Amniotic stem cell (primary cell): ENCODE data around the gene DPPA3.
"Not testable (repeated sequence)": the region's sequence is repeated elsewhere in the genome, so short reads cannot be mapped to it uniquely, and the experiment has no call there.

Experiments
- DNase-seq: peaks from one replicate; lab custom pipeline; 2025; lab: John Stamatoyannopoulos, UW

The DPPA3 gene

DNA sequence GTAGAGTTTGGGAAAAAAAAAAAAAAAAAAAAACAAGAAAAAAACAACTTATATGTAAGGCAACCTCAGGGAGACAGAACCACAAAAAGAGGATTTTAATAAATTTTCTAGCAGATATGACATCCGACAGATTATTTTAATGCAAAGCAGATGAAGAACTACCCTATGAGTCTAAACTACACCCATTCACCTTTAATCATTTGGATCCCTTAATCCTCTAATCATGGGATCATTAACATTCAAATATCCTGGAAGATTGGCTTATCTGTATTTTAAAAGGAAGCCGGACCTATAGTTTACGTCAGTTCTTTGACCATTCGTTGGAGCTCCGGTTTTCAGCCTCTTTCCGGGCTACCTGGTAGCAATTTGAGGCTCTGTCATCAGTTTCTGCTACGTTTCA is at the start of gene DPPA3:
Gene DPPA3, plus strand, starts transcription at position 301 of the 400 bp plus-strand sequence. CDS start 138 bp downstream, outside the sequence.
- DNase-seq: no peak

DNA sequence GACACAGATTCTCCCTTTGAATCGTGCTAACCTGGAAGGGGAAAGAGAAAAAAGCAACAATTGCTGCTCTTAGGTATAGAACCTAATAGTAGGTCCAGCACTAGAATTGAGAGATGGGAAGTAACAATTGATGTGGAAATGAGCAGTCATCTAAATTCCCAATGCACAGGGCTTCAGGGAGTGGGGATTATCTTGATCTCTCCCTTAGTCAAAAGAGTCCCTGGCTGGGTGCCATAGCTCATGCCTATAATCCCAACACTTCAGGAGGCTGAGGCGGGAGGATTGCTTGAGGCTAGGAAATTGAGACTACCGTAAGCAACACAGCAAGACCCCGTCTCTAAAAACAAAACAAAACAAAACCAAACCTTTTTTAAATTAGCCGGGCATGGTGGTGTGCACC is 49.5 kb upstream of the DPPA3 start:
- DNase-seq: no peak

DNA sequence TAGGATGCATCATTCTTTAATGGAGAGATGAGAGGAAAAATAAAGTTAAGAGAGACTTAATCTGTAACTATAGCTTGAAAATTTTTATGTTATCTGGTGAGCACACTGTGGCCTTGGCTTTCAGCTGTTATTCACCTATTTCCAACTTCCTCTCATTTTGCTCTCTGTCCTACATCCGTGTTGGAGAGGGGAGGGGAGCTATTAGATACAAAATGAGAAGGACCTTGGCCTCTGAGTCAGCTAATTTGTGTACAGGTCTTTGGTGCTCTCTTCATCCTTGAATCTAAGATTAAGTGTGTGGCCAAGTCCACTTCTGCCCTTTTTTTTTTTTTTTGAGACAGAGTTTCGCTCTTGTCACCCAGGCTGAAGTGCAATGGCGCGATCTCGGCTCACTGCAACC is 44.6 kb upstream of the DPPA3 start:
- no peak for DNase-seq

DNA sequence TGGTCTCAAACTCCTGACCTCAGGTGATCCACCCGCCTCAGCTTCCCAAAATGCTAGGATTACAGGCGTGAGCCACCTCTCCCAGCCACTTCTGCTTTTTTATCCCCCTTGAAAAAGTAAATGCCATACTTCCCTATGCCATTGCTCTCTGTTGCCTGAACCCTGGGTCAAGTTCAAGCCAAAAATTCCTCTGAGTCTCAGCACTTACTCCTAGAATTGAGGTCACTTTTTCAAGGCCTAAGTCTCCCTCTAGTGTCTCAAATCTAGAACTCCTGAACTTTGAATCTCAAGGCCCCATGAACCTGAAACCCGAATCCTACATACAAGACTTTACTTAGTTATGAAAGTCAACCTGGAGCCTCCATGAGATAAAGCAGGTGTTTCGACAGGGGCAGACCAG is 44.1 kb upstream of the DPPA3 start:
- DNase-seq: no peak

DNA sequence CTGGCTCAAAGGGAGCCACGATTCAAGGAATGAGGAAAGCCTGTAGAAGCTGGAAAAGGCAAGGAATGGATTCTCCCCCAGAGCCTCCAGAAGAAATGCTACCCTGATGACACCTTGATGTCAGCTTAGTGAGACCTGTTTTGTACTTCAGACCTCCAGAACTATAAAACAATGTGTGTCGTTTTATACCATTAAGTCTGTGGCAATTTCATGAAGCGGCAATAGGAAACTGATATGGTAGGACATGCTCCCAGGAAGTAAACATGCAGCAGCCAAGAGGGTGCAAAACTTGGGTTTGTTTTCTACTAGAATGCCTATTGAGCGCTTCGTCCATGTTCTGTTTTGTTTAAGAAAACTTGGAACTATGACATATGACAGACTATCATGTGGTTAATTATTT is 43.1 kb upstream of the DPPA3 start:
- DNase-seq: no peak

DNA sequence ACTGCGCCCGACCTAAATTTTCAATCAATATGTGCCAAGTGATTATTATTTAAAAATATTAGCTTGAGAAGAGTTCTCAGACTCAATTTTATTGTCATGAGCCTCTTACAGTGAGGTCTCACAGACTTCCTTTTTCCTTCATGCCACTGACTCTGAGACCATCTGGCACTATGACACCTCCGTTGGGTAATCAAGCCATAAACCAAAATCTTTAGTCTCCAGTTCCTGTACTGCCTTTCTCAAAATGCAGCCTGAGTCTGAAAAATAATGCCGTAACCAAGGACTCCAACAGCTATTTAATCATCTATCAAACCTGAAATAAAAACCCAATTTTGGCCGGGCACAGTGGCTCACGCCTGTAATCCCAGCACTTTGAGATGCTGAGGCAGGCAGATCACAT is 35.8 kb upstream of the DPPA3 start:
- not testable (repeated sequence) for DNase-seq

DNA sequence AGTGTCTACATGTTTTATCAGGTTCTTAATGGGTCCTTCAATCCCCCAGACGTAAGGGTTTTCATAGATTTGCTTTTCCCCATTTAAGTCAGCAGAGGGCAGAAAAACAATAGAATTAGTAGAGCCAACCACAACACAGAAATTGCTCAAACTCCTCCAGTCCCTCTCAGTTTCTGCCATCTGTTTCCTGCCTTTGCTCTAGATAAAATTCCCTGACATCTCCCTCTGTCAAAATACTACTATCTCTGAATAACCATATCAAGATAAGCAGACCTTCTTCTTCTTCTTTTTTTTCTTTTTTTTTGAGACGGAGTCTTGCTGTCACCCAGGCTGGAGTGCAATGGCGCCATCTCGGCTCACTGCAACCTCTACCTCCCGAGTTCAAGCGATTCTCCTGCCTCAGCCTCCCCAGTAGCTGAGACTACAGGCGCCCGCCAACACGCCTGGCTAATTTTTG is 33.8 kb upstream of the DPPA3 start:
- peak; percentile 26 for DNase-seq

DNA sequence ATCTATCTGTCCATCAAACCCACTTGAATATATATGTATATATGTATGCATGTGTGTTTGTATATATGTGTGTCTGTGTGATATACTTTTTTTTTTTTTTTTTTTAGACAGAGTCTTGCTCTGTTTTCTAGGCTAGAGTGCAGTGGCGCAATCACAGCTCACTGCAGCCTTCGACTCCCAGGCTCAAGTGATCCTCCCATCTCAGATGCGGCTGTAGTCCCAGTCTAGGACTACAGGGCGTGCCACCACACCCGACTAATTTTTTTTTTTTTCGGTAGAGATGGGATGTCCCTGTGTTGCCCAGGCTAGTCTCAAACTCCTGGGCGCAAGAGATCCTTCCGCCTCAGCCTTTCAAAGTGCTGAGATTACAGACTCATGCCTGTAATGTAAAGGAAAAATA is 32.5 kb upstream of the DPPA3 start:
- DNase-seq: no peak

DNA sequence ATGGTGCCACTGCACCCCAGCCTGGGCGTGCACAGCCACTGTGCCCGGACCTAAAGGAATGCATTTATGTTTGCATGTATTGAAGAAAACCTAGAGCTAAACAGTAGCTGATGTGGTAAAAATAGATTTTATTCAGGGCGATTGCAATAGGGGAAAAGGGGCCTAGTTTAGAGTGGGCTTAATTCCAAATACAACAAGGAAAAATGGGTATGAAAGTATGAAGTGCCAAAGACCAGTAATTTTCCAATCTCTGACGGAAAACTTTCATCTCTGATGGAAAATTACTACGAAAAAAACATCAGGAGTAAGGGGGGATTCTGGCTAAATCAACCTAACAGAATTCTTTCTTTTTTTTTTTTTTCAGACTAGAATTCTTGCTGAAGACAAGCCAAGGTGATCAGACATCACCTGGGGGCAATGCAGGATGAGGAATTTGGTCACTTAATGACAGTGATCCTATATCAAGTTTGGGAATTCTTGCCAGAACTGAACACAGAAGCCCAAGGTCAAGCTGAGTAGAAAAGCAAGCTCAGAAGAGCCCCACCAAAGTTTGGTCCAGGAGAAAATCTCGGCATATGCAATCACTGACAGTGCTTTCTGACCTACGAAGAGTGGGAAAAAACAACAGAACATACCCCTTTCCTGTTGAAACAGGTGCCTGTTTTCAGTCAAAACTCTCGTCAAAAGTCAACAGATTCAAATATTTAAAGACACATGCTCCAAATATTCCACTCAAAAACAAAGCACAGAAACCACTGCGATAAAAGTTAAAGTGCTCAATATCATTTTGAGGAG is 31.8 kb upstream of the DPPA3 start:
- no peak for DNase-seq

DNA sequence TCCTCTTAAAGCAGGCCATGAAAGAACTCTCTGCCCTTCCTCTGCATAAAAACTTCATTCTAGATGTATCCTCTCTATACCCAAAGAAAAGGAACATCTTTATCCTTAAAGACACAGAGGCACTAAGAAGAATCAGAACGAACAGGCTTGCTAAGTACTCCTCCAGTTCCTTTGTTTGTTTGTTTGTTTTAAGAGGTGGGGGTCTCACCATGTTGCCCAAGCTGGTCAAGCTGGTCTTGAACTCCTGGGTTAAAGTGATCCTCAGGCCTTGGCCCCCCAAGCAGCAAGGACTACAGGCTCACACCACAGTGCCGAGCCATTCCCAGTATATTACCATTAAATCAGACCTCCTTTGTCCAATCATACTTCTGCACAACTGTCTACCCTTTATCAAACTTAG is 29.7 kb upstream of the DPPA3 start:
- no peak for DNase-seq

DNA sequence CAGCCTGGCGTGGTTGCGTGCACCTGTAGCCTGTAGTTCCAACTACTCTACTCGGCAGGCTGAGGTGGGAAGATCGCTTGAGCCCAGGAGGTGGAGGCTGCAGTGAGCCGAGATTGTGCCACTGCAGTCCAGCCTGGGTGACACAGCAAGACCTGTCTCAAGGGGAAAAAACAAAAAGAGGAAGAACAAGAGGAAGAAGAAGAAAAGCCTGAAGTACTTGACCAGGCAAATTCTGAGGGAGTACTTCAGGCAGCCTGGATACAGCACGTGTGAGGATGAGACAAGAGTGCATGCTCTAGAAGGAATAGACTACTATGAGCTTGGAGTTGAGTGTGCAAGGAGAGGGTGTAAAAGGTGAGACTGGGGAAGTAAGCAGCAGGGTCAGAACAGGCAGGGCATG is 17.4 kb upstream of the DPPA3 start:
- no peak for DNase-seq

DNA sequence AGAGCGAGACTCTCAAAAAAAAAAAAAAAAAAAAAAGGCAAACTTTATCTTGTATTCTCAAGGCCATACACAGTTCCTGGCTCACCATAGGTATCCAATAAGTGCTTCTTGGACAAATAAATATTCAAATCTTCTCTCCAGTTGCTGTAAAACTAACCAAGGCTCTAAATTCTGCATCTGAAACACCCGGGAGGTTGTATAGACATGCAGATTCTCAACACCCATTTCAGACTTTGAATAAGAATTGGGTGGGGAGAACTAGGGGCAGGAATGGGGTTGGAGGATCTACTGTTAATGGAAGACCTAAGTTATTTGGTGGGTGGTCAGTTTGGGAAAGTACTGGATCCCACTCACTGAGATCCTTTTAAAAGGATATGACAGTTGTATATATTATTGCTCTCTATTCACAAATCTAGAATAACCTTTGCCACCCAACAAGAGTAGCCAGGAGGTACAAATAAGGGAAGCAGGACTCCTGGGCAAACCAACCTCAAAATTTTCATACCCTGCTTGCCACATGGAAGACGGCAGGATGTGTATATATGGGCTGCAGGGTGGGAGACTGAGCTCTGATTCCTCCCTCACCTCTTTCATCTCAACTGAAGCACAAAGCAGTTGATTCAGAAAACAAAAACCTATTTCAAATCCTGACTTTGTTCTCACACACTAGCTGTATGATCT is 16.5 kb upstream of the DPPA3 start:
- no peak for DNase-seq

DNA sequence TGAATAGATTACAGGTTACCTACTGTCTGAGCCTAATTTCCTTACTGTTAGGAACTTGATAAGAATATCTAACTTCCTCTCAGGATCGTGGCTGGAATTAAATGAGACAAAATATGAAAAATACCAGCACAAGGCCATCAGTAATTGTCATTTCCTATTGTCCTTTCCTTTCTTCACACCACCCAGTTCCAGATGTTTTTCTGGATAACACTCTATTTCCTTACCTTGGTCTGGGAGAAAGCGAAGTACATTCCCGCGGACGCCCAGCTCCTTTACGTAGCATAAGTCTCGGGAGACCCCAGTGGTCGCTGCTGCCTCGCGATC is 16.0 kb upstream of the DPPA3 start:
- DNase-seq: no peak

DNA sequence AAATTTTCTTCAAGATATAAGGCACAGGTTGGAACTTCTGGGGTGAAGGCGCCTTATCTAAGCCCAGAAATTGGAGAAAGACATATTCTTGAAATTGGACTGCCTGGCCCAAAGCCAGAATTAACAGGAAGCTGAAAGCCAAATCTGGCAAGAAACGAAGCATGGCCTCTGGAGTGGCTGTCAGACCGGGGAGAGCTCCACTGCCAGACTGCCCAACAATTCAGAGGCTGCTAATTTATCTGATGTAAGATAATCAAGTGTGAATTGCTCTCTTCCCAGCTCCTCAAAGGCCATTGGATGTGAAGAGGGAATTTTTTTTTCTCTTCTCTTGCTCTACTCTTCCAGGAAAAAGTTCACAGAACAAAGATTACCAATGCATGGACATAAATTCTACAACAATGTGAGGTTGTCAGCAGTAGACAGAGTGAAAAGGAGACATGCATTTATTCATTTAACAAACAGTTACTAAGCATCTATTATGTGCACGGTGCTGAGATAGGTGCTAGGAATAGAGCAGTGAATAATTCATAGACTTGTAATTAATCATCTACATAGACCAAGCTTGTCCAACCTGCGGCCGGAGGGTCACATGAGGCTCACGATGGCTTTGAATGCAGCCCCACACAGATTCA is 15.6 kb upstream of the DPPA3 start, which contains the start of gene GDF3:
Gene GDF3, minus strand, starts transcription at position 210 of the 632 bp plus-strand sequence. Its CDS starts 47 bp downstream, at position 163.
- no peak for DNase-seq

DNA sequence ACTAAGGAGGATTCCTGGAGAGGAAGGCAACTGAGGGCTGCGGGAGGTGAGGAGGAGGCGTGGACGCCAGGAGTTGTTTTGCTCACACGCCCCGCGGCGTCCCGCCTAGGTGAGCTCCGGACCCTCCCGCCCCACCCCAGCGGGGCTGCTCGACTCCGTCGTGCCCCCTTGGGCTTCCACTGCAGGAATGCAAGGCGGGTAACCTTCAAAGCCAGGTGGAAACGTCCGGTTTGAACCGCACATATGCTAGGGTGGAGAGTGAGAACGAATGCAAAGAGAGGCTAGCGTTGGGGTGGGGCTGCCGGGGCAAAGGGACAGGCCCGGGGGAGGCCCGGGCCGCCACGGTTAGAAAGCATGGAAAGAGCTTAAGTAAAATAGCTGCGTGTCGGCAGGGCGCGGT is 5.4 kb upstream of the DPPA3 start:
- DNase-seq: no peak

DNA sequence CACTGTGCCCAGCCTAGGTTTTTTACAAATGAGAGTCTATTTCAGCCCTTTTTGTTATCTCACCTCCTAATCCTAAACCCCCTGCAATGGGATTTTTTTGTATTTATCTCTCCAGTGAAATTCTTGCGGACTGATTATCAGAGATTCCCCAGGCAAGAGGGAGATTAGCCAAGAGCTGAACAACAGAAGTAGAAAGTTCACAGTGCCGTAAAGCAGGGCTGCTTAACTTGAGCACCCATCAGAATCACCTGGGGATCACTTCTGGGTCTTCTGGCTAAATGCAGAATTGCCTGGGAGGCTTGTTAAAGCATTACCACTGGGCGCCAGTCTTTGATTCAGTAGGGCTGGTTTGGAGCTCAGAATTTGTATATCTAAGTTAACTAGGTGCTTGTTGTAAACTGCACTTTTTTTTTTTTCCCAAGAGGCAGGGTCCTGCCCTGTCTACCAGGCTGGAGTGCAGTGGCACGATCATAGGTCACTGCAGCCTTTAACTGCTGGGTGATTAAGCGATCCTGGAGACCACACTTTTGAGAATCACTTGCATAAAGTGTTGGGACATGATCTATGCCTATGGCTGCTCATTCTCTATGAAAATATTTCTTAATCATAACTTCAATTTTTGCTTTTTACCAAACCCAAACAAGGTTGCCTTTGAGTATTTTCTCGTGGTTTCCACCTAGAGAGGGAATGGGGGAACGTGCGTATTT is 1.1 kb upstream of the DPPA3 start:
- no peak for DNase-seq

DNA sequence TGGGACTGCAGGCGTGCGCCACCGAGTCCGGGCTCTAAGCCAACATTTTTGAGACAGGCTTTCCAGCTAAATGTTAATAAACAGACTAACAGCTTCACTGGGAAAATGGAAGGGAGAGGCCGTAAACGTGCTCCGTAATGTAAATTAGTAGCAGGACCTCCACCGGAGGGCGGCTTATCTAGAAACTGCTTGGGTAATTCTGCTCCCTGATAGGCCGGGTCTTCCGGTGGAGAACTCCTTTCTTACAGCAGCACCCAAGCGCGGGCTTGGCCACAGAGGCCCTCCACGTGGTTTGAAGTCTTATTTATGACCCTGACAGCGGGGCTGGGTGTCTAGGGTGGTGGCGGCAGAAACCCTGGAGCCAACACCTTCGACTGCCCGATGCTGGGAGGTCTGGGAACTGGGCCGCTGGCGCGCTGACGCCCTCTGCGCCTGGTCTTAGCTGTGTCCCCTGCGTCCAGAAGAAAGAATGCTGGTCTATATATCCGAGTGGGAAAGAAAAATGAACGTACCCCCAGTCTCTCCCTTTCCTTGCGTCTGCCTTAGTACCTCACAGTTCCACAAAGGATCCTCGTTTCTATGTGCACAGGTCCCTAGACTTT is 1.7 kb downstream of the DPPA3 start:
- no peak for DNase-seq

DNA sequence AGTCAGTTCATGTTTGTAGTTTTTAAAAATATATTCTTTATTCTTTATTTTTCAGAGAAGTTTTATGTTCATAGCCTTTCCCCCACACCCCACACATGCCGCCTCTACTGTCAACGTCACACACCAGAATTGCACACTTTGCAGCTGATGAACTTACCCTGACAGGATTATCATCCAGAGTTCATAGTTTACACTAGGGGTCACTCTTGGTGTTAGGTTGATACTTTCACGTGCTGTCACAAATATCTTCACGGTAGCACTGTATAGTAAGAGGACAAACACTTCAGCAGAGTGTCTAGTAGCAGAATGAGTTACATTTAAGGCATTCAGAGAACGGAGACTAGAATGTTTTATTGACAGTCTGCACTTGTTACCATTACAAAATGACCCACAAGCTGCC is 5.1 kb downstream of the DPPA3 start:
- DNase-seq: no peak

DNA sequence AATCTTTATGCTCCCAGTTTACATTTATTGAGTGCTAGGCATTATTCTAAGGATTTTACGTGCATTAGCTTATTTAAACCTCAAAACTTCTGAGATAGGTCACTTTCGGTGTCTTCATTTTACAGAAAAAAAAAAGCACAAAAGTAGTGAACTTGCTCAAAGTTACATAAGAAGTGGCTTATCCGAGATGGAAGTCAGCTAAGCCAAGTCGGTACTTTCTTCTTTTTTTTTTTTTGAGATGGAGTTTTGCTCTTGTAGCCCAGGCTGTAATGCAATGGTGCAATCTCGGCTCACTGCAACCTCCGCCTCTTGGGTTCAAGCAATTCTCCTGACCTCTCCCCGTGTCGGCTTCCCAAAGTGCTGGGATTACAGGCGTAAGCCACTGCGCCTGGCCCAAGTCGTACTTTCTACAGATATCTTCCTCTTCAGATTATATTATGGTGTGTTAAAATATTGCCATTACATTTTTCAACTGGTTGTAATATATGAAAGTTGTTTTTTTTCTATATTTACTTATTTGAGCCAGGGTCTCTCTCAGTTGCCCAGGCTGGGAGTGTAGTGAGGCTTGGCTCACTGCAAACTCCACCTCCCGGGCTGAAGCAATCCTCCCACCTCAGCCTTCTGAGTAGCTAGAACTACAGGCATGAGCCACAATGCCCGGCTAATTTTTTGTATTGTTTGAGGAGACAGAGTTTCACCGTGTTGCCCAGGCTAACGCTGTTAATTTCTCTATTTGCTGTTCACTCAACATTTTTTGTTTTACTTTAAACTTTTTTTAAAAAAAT is 8.9 kb downstream of the DPPA3 start:
- no peak for DNase-seq

DNA sequence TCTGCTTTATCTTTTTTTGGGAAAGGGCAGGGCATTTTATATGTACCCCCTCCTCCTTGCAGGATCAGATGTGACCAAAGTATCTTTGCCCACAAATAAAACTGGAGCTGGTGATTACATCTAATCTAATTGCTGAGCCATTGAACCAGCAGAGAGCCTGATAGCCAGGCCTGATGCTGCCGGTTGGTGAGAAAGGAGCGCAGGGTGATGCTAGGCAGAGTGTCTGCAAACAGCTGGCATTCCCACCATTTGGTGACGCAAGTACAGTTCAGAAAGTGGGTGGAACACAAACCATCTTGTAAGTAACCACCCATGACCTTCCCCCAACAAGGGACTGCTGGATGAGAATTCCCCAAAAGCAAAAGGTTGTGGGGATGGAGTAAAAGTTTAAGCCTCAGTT is 12.7 kb downstream of the DPPA3 start:
- DNase-seq: no peak

DNA sequence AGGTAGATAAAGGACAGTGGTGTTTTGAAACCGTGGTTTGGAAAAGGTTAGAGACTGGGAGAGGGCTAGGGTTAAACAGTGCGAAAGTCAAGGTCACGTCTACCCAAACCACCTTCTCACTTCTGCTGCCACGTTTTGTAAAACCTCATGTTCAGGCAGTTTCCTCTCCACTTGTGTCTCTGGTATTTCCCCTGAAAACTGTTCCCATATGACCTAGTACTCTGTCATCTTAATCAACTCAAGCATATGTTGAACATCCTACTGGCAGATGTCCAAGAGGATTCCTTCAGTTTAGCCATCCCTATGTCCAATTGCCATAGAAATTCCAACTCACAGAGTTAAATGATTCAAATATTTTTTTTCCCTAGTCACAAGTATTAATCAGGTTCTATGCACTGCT is 18.5 kb downstream of the DPPA3 start:
- no peak for DNase-seq
